Endometrium (tissue), 2 donors: Measurements from ENCODE around the gene ZAR1.
A peak's percentile ranks its signal among the peaks of the same experiment; 100 is the strongest.
"Not testable (repeated sequence)": the region's sequence is repeated elsewhere in the genome, so short reads cannot be mapped to it uniquely, and the experiment has no call there.

ENCODE experiments used
- FAIRE-seq: peaks from 2 replicates; lab custom pipeline; 2012; peaks lifted over from hg19 to GRCh38; lab: Jason Lieb, UNC
- donor health status: control.
- donor health status: control.

Gene ZAR1

GRCh38 chr4:48490012-48490679 lies at the start of gene ZAR1:
Gene ZAR1 (plus strand): TSS chr4:48490252. CDS start chr4:48490292, 40 bp downstream.
- no peak for FAIRE-seq

- not testable (repeated sequence) for FAIRE-seq
Measured at GRCh38 chr4:48440914-48441313, 49.1 kb upstream of the ZAR1 start.

GRCh38 chr4:48445704-48446103 lies 44.3 kb upstream of the ZAR1 start:
- peak; percentile 93 for FAIRE-seq

GRCh38 chr4:48446642-48447041 lies 43.4 kb upstream of the ZAR1 start:
- FAIRE-seq = no peak

GRCh38 chr4:48449151-48449550 lies 40.9 kb upstream of the ZAR1 start:
- no peak for FAIRE-seq

- FAIRE-seq = no peak
Measured at GRCh38 chr4:48450740-48451139, 39.3 kb upstream of the ZAR1 start.

GRCh38 chr4:48451656-48452055 lies 38.4 kb upstream of the ZAR1 start:
- not testable (repeated sequence) for FAIRE-seq

- FAIRE-seq = no peak
Measured at GRCh38 chr4:48454591-48454990, 35.5 kb upstream of the ZAR1 start.

- FAIRE-seq = no peak
Measured at GRCh38 chr4:48461000-48461399, 29.1 kb upstream of the ZAR1 start.

GRCh38 chr4:48462363-48462762 lies 27.7 kb upstream of the ZAR1 start:
- peak; percentile 78 for FAIRE-seq

GRCh38 chr4:48467442-48467841 lies 22.6 kb upstream of the ZAR1 start:
- FAIRE-seq = no peak

GRCh38 chr4:48467891-48468290 lies 22.2 kb upstream of the ZAR1 start:
- no peak for FAIRE-seq

GRCh38 chr4:48470137-48470536 lies 19.9 kb upstream of the ZAR1 start:
- no peak for FAIRE-seq

- no peak for FAIRE-seq
Measured at GRCh38 chr4:48470570-48470969, 19.5 kb upstream of the ZAR1 start.

GRCh38 chr4:48472794-48473193 lies 17.3 kb upstream of the ZAR1 start:
- FAIRE-seq = no peak

- FAIRE-seq = no peak
Measured at GRCh38 chr4:48475770-48476169, 14.3 kb upstream of the ZAR1 start.

- no peak for FAIRE-seq
Measured at GRCh38 chr4:48478273-48478672, 11.8 kb upstream of the ZAR1 start.

GRCh38 chr4:48481581-48481980 lies 8.5 kb upstream of the ZAR1 start:
- FAIRE-seq = no peak

GRCh38 chr4:48483006-48483776 lies 6.9 kb upstream of the ZAR1 start, which contains the start of gene SLC10A4:
Gene SLC10A4 (plus strand): TSS chr4:48483343. CDS start chr4:48483562, 219 bp downstream.
- no peak for FAIRE-seq

GRCh38 chr4:48483777-48484493 lies 6.1 kb upstream of the ZAR1 start:
- FAIRE-seq = no peak

GRCh38 chr4:48484494-48485168 lies 5.4 kb upstream of the ZAR1 start:
- FAIRE-seq = no peak

- no peak for FAIRE-seq
Measured at GRCh38 chr4:48489683-48490011, 405 bp upstream of the ZAR1 start.
